HepG2 (cell line): ENCODE results near the gene EPB41L5. TPM values are rescaled to one million over a fixed set of nuclear protein-coding genes. Genes with fewer than 3 reads are reported as not detected.

Experiments used
- HDAC2 ChIP-seq: sonication (generic); formaldehyde crosslinking; IDR thresholded peaks from 2 replicates; pipeline ENCODE4 v1.4.0; 2020; ENCODE audit warnings: missing genetic modification reagents
- KDM4B ChIP-seq: sonication (generic); formaldehyde crosslinking; IDR thresholded peaks from 2 replicates; pipeline ENCODE4 v1.4.0; 2020; ENCODE audit warnings: missing genetic modification reagents
- TCF12 ChIP-seq, 2 experiments: fragments of 450-650 bp in 1 of 2; sonication (generic) in 1 of 2; formaldehyde crosslinking in 1 of 2; IDR thresholded peaks; 2 replicates each; pipeline versions ENCODE4 v1.6.1 to v1.8.0; 2017 to 2022; ENCODE audit warnings: antibody characterized with exemption in 1 of 2, mild to moderate bottlenecking in 1 of 2, missing genetic modification reagents in 1 of 2, moderate library complexity in 1 of 2
- ZFP90 ChIP-seq: sonication (generic); formaldehyde crosslinking; IDR thresholded peaks from 2 replicates; pipeline ENCODE4 v1.8.0; 2022; ENCODE audit warnings: missing genetic modification reagents, mild to moderate bottlenecking, inconsistent platforms, borderline replicate concordance
- polyA plus RNA-seq, 8 experiments: library from polyadenylated mRNA; depleted of rRNA in 3 of 8; stranded (reverse) in 7 of 8; unstranded in 1 of 8; fragments of >200 nt; fragmentation: Illumina TruSeq in 4 of 8; extraction: Trizol in 4 of 8; gene quantifications; 2 replicates each; pipeline versions ENCODE4 v1.2.1 to v1.2.3, GENCODE V29; 2011 to 2016; ENCODE audit warnings: low read depth in 4 of 8, missing spikeins in 1 of 8, mixed read lengths in 1 of 8; ENCODE audit not compliant: insufficient read depth in 1 of 8
- total RNA-seq, 5 experiments: library from RNA; depleted of rRNA; stranded (reverse); fragments of >200 nt; fragmentation: Illumina TruSeq; extraction: Trizol; gene quantifications; 2 replicates each; pipeline ENCODE4 v1.2.3, GENCODE V29; 2016; ENCODE audit warnings: low read depth in 1 of 5
- TF ChIP-seq, protein P1 (sequence below): sonication (generic); formaldehyde crosslinking; IDR thresholded peaks from 2 replicates; pipeline ENCODE4 v1.9.0; 2021; ENCODE audit warnings: missing genetic modification reagents, mild to moderate bottlenecking, borderline replicate concordance
- TF ChIP-seq, protein P2 (sequence below): IDR thresholded peaks from 2 replicates; pipeline ENCODE4 v1.6.1; 2016; ENCODE audit warnings: mild to moderate bottlenecking
- TF ChIP-seq, protein P3 (sequence below): sonication (generic); formaldehyde crosslinking; IDR thresholded peaks from 2 replicates; pipeline ENCODE4 v1.5.0; 2020; ENCODE audit warnings: missing genetic modification reagents
- TF ChIP-seq, protein P4 (sequence below): IDR thresholded peaks from 2 replicates; pipeline ENCODE4 v1.6.1; 2016; ENCODE audit warnings: low read depth, missing genetic modification reagents, missing compliant biosample characterization
- TF ChIP-seq, protein P5 (sequence below): sonication (generic); formaldehyde crosslinking; IDR thresholded peaks from 2 replicates; pipeline ENCODE4 v1.4.0; 2020; ENCODE audit warnings: missing genetic modification reagents, borderline replicate concordance
- TF ChIP-seq, protein P6 (sequence below): sonication (generic); formaldehyde crosslinking; IDR thresholded peaks from 2 replicates; pipeline ENCODE4 v1.8.0; 2022; ENCODE audit warnings: mild to moderate bottlenecking, missing genetic modification reagents
- TF ChIP-seq, protein P7 (sequence below): sonication (generic); formaldehyde crosslinking; IDR thresholded peaks from 2 replicates; pipeline ENCODE4 v1.5.0; 2020; ENCODE audit warnings: missing genetic modification reagents

Gene EPB41L5
- total and polyA plus RNA-seq, 2 of the 13 experiments (the other 11 are each of a cell fraction or from before 2014, with no cell fraction given) = 40.5 to 47.5 TPM

DNA sequence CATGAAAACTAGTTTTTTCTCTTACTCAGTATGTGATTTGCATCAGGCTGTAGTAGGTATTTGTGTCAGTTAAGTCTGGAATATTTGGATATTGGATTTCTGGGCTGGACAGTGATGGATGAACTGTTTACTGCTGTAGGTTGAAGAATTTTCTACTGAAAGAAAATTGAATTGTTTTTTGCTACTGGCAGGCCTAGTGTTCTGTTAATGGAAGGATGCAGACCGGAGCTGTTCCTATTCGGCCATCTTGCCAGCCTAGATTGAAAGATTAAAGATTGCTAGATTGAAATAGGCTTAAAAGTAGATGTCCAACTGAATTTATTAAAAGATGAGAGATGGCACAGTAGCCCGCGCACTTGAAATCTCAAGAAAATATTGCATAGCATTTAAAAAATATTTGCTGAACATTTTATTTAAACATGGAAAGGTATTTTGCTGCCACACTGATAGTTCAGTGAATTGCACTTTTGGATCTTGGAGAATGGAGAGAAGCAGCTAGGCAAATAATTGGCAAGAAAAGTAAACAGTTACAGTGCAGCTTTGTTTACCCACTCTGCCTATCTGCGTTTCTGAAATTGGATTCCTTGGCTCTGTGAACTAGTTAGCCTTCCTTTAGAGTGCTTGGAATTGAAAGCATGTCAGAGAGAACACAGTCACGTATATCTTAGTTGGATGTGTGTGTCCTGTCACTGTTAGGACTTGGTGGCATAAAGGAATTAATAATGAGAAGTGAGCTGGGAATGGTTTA lies 54.1 kb downstream of the EPB41L5 start (continued):
- TF ChIP-seq, protein P1, sequence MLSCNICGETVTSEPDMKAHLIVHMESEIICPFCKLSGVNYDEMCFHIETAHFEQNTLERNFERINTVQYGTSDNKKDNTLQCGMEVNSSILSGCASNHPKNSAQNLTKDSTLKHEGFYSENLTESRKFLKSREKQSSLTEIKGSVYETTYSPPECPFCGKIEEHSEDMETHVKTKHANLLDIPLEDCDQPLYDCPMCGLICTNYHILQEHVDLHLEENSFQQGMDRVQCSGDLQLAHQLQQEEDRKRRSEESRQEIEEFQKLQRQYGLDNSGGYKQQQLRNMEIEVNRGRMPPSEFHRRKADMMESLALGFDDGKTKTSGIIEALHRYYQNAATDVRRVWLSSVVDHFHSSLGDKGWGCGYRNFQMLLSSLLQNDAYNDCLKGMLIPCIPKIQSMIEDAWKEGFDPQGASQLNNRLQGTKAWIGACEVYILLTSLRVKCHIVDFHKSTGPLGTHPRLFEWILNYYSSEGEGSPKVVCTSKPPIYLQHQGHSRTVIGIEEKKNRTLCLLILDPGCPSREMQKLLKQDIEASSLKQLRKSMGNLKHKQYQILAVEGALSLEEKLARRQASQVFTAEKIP = no peak
- TF ChIP-seq TCF12 (IDR thresholded peaks at IDR 0.05) = no peak
- peak; percentile 68 for TF ChIP-seq TCF12 (CRISPR knock-in tag; IDR thresholded peaks at IDR 0.05)
- TF ChIP-seq, protein P2, sequence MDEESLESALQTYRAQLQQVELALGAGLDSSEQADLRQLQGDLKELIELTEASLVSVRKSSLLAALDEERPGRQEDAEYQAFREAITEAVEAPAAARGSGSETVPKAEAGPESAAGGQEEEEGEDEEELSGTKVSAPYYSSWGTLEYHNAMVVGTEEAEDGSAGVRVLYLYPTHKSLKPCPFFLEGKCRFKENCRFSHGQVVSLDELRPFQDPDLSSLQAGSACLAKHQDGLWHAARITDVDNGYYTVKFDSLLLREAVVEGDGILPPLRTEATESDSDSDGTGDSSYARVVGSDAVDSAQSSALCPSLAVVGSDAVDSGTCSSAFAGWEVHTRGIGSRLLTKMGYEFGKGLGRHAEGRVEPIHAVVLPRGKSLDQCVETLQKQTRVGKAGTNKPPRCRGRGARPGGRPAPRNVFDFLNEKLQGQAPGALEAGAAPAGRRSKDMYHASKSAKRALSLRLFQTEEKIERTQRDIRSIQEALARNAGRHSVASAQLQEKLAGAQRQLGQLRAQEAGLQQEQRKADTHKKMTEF = peak; percentile 96
- TF ChIP-seq, protein P3, sequence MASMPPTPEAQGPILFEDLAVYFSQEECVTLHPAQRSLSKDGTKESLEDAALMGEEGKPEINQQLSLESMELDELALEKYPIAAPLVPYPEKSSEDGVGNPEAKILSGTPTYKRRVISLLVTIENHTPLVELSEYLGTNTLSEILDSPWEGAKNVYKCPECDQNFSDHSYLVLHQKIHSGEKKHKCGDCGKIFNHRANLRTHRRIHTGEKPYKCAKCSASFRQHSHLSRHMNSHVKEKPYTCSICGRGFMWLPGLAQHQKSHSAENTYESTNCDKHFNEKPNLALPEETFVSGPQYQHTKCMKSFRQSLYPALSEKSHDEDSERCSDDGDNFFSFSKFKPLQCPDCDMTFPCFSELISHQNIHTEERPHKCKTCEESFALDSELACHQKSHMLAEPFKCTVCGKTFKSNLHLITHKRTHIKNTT (CRISPR knock-in tag) = no peak
- TF ChIP-seq, protein P4, sequence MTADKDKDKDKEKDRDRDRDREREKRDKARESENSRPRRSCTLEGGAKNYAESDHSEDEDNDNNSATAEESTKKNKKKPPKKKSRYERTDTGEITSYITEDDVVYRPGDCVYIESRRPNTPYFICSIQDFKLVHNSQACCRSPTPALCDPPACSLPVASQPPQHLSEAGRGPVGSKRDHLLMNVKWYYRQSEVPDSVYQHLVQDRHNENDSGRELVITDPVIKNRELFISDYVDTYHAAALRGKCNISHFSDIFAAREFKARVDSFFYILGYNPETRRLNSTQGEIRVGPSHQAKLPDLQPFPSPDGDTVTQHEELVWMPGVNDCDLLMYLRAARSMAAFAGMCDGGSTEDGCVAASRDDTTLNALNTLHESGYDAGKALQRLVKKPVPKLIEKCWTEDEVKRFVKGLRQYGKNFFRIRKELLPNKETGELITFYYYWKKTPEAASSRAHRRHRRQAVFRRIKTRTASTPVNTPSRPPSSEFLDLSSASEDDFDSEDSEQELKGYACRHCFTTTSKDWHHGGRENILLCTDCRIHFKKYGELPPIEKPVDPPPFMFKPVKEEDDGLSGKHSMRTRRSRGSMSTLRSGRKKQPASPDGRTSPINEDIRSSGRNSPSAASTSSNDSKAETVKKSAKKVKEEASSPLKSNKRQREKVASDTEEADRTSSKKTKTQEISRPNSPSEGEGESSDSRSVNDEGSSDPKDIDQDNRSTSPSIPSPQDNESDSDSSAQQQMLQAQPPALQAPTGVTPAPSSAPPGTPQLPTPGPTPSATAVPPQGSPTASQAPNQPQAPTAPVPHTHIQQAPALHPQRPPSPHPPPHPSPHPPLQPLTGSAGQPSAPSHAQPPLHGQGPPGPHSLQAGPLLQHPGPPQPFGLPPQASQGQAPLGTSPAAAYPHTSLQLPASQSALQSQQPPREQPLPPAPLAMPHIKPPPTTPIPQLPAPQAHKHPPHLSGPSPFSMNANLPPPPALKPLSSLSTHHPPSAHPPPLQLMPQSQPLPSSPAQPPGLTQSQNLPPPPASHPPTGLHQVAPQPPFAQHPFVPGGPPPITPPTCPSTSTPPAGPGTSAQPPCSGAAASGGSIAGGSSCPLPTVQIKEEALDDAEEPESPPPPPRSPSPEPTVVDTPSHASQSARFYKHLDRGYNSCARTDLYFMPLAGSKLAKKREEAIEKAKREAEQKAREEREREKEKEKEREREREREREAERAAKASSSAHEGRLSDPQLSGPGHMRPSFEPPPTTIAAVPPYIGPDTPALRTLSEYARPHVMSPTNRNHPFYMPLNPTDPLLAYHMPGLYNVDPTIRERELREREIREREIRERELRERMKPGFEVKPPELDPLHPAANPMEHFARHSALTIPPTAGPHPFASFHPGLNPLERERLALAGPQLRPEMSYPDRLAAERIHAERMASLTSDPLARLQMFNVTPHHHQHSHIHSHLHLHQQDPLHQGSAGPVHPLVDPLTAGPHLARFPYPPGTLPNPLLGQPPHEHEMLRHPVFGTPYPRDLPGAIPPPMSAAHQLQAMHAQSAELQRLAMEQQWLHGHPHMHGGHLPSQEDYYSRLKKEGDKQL (CRISPR knock-in tag) = peak; percentile 97
- TF ChIP-seq, protein P5, sequence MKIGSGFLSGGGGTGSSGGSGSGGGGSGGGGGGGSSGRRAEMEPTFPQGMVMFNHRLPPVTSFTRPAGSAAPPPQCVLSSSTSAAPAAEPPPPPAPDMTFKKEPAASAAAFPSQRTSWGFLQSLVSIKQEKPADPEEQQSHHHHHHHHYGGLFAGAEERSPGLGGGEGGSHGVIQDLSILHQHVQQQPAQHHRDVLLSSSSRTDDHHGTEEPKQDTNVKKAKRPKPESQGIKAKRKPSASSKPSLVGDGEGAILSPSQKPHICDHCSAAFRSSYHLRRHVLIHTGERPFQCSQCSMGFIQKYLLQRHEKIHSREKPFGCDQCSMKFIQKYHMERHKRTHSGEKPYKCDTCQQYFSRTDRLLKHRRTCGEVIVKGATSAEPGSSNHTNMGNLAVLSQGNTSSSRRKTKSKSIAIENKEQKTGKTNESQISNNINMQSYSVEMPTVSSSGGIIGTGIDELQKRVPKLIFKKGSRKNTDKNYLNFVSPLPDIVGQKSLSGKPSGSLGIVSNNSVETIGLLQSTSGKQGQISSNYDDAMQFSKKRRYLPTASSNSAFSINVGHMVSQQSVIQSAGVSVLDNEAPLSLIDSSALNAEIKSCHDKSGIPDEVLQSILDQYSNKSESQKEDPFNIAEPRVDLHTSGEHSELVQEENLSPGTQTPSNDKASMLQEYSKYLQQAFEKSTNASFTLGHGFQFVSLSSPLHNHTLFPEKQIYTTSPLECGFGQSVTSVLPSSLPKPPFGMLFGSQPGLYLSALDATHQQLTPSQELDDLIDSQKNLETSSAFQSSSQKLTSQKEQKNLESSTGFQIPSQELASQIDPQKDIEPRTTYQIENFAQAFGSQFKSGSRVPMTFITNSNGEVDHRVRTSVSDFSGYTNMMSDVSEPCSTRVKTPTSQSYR = peak; percentile 49; the same call in 1 of the 2 replicates
- peak; percentile 53; the same call in 1 of the 2 replicates for TF ChIP-seq ZFP90 (CRISPR knock-in tag)
- TF ChIP-seq, protein P6, sequence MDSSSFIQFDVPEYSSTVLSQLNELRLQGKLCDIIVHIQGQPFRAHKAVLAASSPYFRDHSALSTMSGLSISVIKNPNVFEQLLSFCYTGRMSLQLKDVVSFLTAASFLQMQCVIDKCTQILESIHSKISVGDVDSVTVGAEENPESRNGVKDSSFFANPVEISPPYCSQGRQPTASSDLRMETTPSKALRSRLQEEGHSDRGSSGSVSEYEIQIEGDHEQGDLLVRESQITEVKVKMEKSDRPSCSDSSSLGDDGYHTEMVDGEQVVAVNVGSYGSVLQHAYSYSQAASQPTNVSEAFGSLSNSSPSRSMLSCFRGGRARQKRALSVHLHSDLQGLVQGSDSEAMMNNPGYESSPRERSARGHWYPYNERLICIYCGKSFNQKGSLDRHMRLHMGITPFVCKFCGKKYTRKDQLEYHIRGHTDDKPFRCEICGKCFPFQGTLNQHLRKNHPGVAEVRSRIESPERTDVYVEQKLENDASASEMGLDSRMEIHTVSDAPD (CRISPR knock-in tag) = peak; percentile 100
- peak; percentile 98 for TF ChIP-seq HDAC2 (CRISPR knock-in tag)
- TF ChIP-seq, protein P7, sequence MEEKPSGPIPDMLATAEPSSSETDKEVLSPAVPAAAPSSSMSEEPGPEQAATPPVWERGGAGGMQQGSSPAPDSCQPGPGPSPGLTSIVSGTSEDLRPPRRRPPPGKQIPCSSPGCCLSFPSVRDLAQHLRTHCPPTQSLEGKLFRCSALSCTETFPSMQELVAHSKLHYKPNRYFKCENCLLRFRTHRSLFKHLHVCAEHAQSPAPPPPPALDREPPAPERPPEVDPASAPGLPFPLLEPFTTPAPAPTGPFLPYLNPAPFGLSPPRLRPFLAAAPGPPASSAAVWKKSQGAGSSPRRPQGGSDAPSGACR = peak; percentile 91; the same call in 1 of the 2 replicates
- peak; percentile 87 for TF ChIP-seq KDM4B
